ENCODE data around the gene SLC25A21.

Gene SLC25A21

DNA sequence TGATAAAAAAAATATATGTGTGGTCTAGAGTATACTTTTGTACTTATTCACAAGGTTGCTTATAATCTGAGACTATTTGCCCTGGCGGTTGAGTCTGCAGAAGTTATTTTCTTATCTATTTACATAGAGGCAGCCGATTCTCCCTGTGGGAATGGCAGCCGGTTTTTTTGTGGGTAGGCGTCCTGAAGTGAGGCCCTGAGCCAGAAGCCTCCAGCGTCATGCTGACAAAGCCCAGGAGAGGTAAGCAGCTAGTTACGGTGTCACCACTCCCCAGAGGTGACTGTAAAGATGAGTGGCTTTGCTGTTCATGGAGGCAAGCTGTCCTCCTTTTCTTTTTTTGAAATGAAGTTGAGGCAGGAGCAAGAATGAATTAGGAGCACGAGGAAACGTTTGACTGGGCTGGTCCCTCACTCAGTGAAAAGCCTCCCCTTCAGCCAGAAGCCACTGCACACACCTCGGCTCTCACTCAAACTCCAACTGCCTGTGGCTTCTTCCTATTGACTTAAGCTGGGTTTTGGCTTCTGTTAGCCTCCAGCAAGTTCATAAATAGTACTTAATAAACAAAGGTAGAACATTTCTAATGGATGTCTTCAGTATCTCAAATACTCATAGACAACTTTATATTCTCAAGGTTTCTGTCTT is 489.2 kb downstream of the SLC25A21 start:
- H3K9ac ChIP-seq (ENCODE audit: low read length) = no peak overlapping the region
- H2BK15ac ChIP-seq (replicated peaks; ENCODE audit: low read depth) = no peak overlapping the region
- H3K4me2 ChIP-seq (ENCODE audit: low read length) = no peak overlapping the region
- no peak overlapping the region for H3K56ac ChIP-seq (ENCODE audit: low read length)
- no peak overlapping the region for H3K27ac ChIP-seq (ENCODE audit: low read depth, low read length)
- no peak overlapping the region for H4K5ac ChIP-seq (ENCODE audit: low read length)
- no peaks in the 10 kb centered on the region for H3K79me2 ChIP-seq (ENCODE audit: control insufficient read depth, insufficient read depth, low read length)
- no peak overlapping the region for H3K18ac ChIP-seq (ENCODE audit: low read length)
- no peak overlapping the region for H3K23ac ChIP-seq (ENCODE audit: low read length)
- H2AK5ac ChIP-seq (ENCODE audit: low read length) = no peak overlapping the region
- H2BK120ac ChIP-seq (ENCODE audit: low read depth, low read length) = no peak overlapping the region
- no peak overlapping the region for H3K4ac ChIP-seq (ENCODE audit: low read depth, low read length)
- peak; percentile 31 for DNase-seq
- H3K79me1 ChIP-seq (ENCODE audit: low read length) = no peaks in the 10 kb centered on the region
- H3K4me3 ChIP-seq (ENCODE audit: low read length) = no peak overlapping the region
- no peaks in the 10 kb centered on the region for H3K27me3 ChIP-seq (ENCODE audit: insufficient read depth, low read length, poor library complexity)
- no peaks in the 10 kb centered on the region for H3K4me1 ChIP-seq (ENCODE audit: control insufficient read depth, low read depth, low read length)
- no CpG with 5 or more reads among the region's 9 CpGs for whole genome bisulfite sequencing (ENCODE audit: extremely low coverage, insufficient coverage, low lambda C conversion rate)
- H2BK5ac ChIP-seq (ENCODE audit: low read length) = no peak overlapping the region
- no peak overlapping the region for H4K8ac ChIP-seq (ENCODE audit: low read depth, low read length)
- no peaks in the 10 kb centered on the region for H3K36me3 ChIP-seq (ENCODE audit: control insufficient read depth, insufficient read depth, low read length)

DNA sequence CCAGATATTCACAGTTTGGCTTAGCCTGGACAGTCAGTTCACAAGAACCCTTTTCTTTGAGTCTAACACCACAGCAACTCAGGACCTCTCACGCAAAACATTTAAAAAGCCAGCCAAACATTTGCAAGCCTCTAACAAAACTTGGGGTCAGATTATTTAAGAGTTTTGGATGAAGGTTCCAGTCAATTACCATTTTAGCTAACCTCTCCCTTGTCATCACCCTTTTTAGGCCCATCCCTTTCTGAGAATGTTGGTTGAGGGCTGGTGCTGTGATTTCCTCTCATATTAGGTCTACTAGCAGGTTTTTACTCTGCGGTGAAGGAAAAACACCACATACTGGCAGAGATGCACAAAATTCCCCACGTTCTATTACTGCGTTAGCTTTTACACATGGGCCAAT is 490.1 kb downstream of the SLC25A21 start:
- H2AK5ac ChIP-seq (ENCODE audit: low read length) = no peak overlapping the region
- H3K18ac ChIP-seq (ENCODE audit: low read length) = no peak overlapping the region
- H3K27me3 ChIP-seq (ENCODE audit: insufficient read depth, low read length, poor library complexity) = no peaks in the 10 kb centered on the region
- no peak overlapping the region for H3K4me2 ChIP-seq (ENCODE audit: low read length)
- H2BK120ac ChIP-seq (ENCODE audit: low read depth, low read length) = no peak overlapping the region
- no CpG with 5 or more reads among the region's 4 CpGs for WGBS (ENCODE audit: extremely low coverage, insufficient coverage, low lambda C conversion rate)
- H3K4me1 ChIP-seq (ENCODE audit: control insufficient read depth, low read depth, low read length) = no peaks in the 10 kb centered on the region
- no peak overlapping the region for H3K4me3 ChIP-seq (ENCODE audit: low read length)
- no peak overlapping the region for H3K4ac ChIP-seq (ENCODE audit: low read depth, low read length)
- no peak overlapping the region for H2BK15ac ChIP-seq (replicated peaks; ENCODE audit: low read depth)
- H4K5ac ChIP-seq (ENCODE audit: low read length) = no peak overlapping the region
- no peak overlapping the region for H3K9ac ChIP-seq (ENCODE audit: low read length)
- H3K36me3 ChIP-seq (ENCODE audit: control insufficient read depth, insufficient read depth, low read length) = no peaks in the 10 kb centered on the region
- no peak overlapping the region for H3K23ac ChIP-seq (ENCODE audit: low read length)
- no peak overlapping the region for H2BK5ac ChIP-seq (ENCODE audit: low read length)
- no peak for DNase-seq
- no peak overlapping the region for H4K8ac ChIP-seq (ENCODE audit: low read depth, low read length)
- no peak overlapping the region for H3K56ac ChIP-seq (ENCODE audit: low read length)
- H3K79me2 ChIP-seq (ENCODE audit: control insufficient read depth, insufficient read depth, low read length) = no peaks in the 10 kb centered on the region
- H3K27ac ChIP-seq (ENCODE audit: low read depth, low read length) = no peak overlapping the region
- no peaks in the 10 kb centered on the region for H3K79me1 ChIP-seq (ENCODE audit: low read length)

DNA sequence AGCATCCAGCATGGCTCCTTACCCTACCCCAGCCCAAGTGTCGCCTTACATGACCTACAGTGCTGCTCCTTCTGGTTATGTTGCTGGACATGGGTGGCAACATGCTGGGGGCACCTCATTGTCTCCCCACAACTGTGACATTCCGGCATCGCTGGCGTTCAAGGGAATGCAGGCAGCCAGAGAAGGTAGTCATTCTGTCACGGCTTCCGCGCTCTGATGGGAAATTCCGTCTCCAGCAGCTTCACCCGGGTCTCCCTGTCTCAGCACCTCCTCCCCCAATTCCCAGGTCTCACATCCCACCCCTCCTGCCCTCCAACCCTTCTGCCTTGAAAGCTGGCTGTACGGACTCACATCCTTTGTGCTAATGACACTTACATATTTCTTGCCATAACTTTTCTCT is 496.2 kb downstream of the SLC25A21 start:
- WGBS (ENCODE audit: extremely low coverage, insufficient coverage, low lambda C conversion rate) = no CpG with 5 or more reads among the region's 10 CpGs
- Histone ChIP-seq H2BK15ac (replicated peaks; ENCODE audit: low read depth) (no peak overlapping the region), H3K79me2 (ENCODE audit: control insufficient read depth, insufficient read depth, low read length) (no peaks in the 10 kb centered on the region), H4K5ac (ENCODE audit: low read length) (no peak overlapping the region), H3K27ac (ENCODE audit: low read depth, low read length) (no peak overlapping the region), H3K27me3 (ENCODE audit: insufficient read depth, low read length, poor library complexity) (no peaks in the 10 kb centered on the region), H3K4me2 (ENCODE audit: low read length) (no peak overlapping the region), H4K8ac (ENCODE audit: low read depth, low read length) (no peak overlapping the region), H3K56ac (ENCODE audit: low read length) (no peak overlapping the region), H2BK5ac (ENCODE audit: low read length) (no peak overlapping the region), H2BK120ac (ENCODE audit: low read depth, low read length) (no peak overlapping the region), H3K79me1 (ENCODE audit: low read length) (no peaks in the 10 kb centered on the region), H3K9ac (ENCODE audit: low read length) (no peak overlapping the region), H3K4me3 (ENCODE audit: low read length) (no peak overlapping the region), H3K23ac (ENCODE audit: low read length) (no peak overlapping the region), H2AK5ac (ENCODE audit: low read length) (no peak overlapping the region), H3K4me1 (ENCODE audit: control insufficient read depth, low read depth, low read length) (peaks cover 4% of the 10 kb centered on the region), H3K36me3 (ENCODE audit: control insufficient read depth, insufficient read depth, low read length) (no peaks in the 10 kb centered on the region), H3K18ac (ENCODE audit: low read length) (no peak overlapping the region), H3K4ac (ENCODE audit: low read depth, low read length) (no peak overlapping the region)
- DNase-seq = peak; percentile 87

DNA sequence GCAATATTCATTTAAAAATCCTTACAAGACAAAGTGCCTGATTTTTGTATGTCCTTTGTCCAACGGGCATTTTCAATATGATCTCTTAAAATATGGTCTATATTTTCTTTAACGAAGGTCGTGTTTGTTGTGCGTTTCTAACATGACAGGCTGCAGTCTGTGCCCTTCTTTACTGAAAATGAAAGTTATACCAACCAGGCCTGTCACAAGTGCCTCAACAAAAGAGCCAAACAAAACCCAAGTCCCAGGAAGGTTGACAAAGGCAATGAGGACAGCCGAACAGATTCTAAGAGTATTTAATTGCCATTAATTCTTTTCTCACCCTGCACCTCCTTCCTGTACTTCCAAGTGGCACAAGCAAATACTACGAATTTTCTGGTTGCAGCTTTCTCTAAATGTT is 496.8 kb downstream of the SLC25A21 start:
- Histone ChIP-seq H3K27me3 (ENCODE audit: insufficient read depth, low read length, poor library complexity) (no peaks in the 10 kb centered on the region), H3K4me3 (ENCODE audit: low read length) (no peak overlapping the region), H4K8ac (ENCODE audit: low read depth, low read length) (no peak overlapping the region), H2BK5ac (ENCODE audit: low read length) (no peak overlapping the region), H3K79me1 (ENCODE audit: low read length) (no peaks in the 10 kb centered on the region), H2AK5ac (ENCODE audit: low read length) (no peak overlapping the region), H3K27ac (ENCODE audit: low read depth, low read length) (no peak overlapping the region), H3K18ac (ENCODE audit: low read length) (peak overlapping the region; percentile 51), H2BK120ac (ENCODE audit: low read depth, low read length) (no peak overlapping the region), H3K56ac (ENCODE audit: low read length) (no peak overlapping the region), H2BK15ac (replicated peaks; ENCODE audit: low read depth) (no peak overlapping the region), H3K79me2 (ENCODE audit: control insufficient read depth, insufficient read depth, low read length) (no peaks in the 10 kb centered on the region), H3K9ac (ENCODE audit: low read length) (no peak overlapping the region), H3K23ac (ENCODE audit: low read length) (no peak overlapping the region), H4K5ac (ENCODE audit: low read length) (no peak overlapping the region), H3K4me1 (ENCODE audit: control insufficient read depth, low read depth, low read length) (peaks cover 4% of the 10 kb centered on the region), H3K4me2 (ENCODE audit: low read length) (no peak overlapping the region), H3K4ac (ENCODE audit: low read depth, low read length) (no peak overlapping the region), H3K36me3 (ENCODE audit: control insufficient read depth, insufficient read depth, low read length) (no peaks in the 10 kb centered on the region)
- no CpG with 5 or more reads among the region's 6 CpGs for WGBS (ENCODE audit: extremely low coverage, insufficient coverage, low lambda C conversion rate)
- DNase-seq = no peak

DNA sequence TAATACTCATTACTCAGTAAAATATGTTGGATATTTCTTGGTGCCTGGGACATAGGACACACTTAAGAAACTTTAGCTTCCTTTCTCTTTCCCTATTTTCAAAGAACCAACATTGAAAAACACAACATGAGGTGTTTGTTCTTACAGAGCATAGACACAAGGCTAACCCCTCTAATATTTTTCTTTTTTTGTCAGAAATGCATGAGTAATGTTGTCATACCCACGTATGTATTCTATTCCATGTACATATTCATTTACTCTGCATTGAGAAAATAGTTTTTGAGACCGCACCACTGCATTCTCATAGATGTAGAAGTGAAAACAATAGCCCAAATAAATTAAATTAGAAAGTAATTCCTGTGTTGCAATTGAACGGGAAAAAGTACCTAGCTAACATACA is 497.7 kb downstream of the SLC25A21 start:
- Histone ChIP-seq H3K56ac (ENCODE audit: low read length) (no peak overlapping the region), H3K36me3 (ENCODE audit: control insufficient read depth, insufficient read depth, low read length) (no peaks in the 10 kb centered on the region), H3K23ac (ENCODE audit: low read length) (no peak overlapping the region), H3K18ac (ENCODE audit: low read length) (no peak overlapping the region), H2AK5ac (ENCODE audit: low read length) (no peak overlapping the region), H3K79me2 (ENCODE audit: control insufficient read depth, insufficient read depth, low read length) (no peaks in the 10 kb centered on the region), H3K27me3 (ENCODE audit: insufficient read depth, low read length, poor library complexity) (no peaks in the 10 kb centered on the region), H4K5ac (ENCODE audit: low read length) (no peak overlapping the region), H2BK5ac (ENCODE audit: low read length) (no peak overlapping the region), H3K79me1 (ENCODE audit: low read length) (no peaks in the 10 kb centered on the region), H3K4ac (ENCODE audit: low read depth, low read length) (no peak overlapping the region), H2BK120ac (ENCODE audit: low read depth, low read length) (no peak overlapping the region), H2BK15ac (replicated peaks; ENCODE audit: low read depth) (no peak overlapping the region), H4K8ac (ENCODE audit: low read depth, low read length) (no peak overlapping the region), H3K4me3 (ENCODE audit: low read length) (no peak overlapping the region), H3K9ac (ENCODE audit: low read length) (no peak overlapping the region), H3K4me1 (ENCODE audit: control insufficient read depth, low read depth, low read length) (peaks cover 4% of the 10 kb centered on the region), H3K4me2 (ENCODE audit: low read length) (no peak overlapping the region), H3K27ac (ENCODE audit: low read depth, low read length) (no peak overlapping the region)
- no peak for DNase-seq
- no CpG with 5 or more reads among the region's 3 CpGs for WGBS (ENCODE audit: extremely low coverage, insufficient coverage, low lambda C conversion rate)

DNA sequence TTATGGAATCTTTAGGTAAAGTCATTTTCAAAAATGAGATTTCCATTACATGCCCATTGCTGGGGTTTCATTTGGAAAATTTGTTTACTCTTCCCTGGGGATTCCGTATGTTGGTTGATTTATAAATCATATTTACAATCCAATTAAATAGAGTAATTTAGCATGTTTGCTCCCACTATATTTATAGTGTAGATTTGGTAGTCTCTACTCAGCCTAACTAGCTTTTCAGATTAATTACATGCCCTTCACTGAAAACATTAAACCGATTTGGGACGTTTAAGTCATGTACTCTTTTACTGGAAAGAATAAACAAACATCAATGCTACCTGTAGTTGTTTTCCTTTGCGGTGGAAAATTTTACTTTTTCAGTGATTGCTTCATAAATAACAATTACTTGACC is 500.3 kb downstream of the SLC25A21 start:
- H3K4me1 ChIP-seq (ENCODE audit: control insufficient read depth, low read depth, low read length) = peaks cover 4% of the 10 kb centered on the region
- no peak overlapping the region for H3K4me3 ChIP-seq (ENCODE audit: low read length)
- H4K5ac ChIP-seq (ENCODE audit: low read length) = no peak overlapping the region
- H2AK5ac ChIP-seq (ENCODE audit: low read length) = no peak overlapping the region
- H2BK5ac ChIP-seq (ENCODE audit: low read length) = no peak overlapping the region
- no peaks in the 10 kb centered on the region for H3K79me1 ChIP-seq (ENCODE audit: low read length)
- no peak overlapping the region for H2BK15ac ChIP-seq (replicated peaks; ENCODE audit: low read depth)
- no peak overlapping the region for H3K27ac ChIP-seq (ENCODE audit: low read depth, low read length)
- H3K23ac ChIP-seq (ENCODE audit: low read length) = no peak overlapping the region
- DNase-seq = no peak
- no peaks in the 10 kb centered on the region for H3K79me2 ChIP-seq (ENCODE audit: control insufficient read depth, insufficient read depth, low read length)
- no peak overlapping the region for H3K56ac ChIP-seq (ENCODE audit: low read length)
- H4K8ac ChIP-seq (ENCODE audit: low read depth, low read length) = no peak overlapping the region
- H3K18ac ChIP-seq (ENCODE audit: low read length) = no peak overlapping the region
- no peak overlapping the region for H2BK120ac ChIP-seq (ENCODE audit: low read depth, low read length)
- no peak overlapping the region for H3K9ac ChIP-seq (ENCODE audit: low read length)
- no peak overlapping the region for H3K4me2 ChIP-seq (ENCODE audit: low read length)
- H3K36me3 ChIP-seq (ENCODE audit: control insufficient read depth, insufficient read depth, low read length) = no peaks in the 10 kb centered on the region
- no peak overlapping the region for H3K4ac ChIP-seq (ENCODE audit: low read depth, low read length)
- WGBS (ENCODE audit: extremely low coverage, insufficient coverage, low lambda C conversion rate) = no CpG with 5 or more reads among the region's 4 CpGs
- peaks cover 2% of the 10 kb centered on the region for H3K27me3 ChIP-seq (ENCODE audit: insufficient read depth, low read length, poor library complexity)
